Measurements from ENCODE around the gene MCF2L. TPM values are rescaled to one million over a fixed set of nuclear protein-coding genes. Genes with fewer than 3 reads are reported as not detected.

The MCF2L gene
- total RNA-seq, 4 donors from 2014 or later, result 25.0 to 103 (median 61.0) TPM

- no peak for DNase-seq
- TF ChIP-seq POLR2A (IDR thresholded peaks at IDR 0.05), result no peak
- TF ChIP-seq CTCF (IDR thresholded peaks at IDR 0.05), result no peak
- Histone ChIP-seq H3K27ac (no peak overlapping the region), H3K36me3 (no peaks in the 10 kb centered on the region), H3K27me3 (no peaks in the 10 kb centered on the region), H3K9me3 (no peaks in the 10 kb centered on the region), H3K4me3 (no peak overlapping the region), H3K4me1 (no peaks in the 10 kb centered on the region)
- intact Hi-C loops (cut with DNase I; ENCODE audit: low total_unique reads), result no loop called here
These were observed 166.3 kb downstream of the MCF2L start for GRCh38 chr13:113135281-113135760.

GRCh38 chr13:113137691-113138298 lies 168.8 kb downstream of the MCF2L start:
- Histone ChIP-seq H3K36me3 (no peaks in the 10 kb centered on the region), H3K27me3 (no peaks in the 10 kb centered on the region), H3K4me3 (no peak overlapping the region), H3K27ac (no peak overlapping the region), H3K4me1 (no peaks in the 10 kb centered on the region), H3K9me3 (no peaks in the 10 kb centered on the region)
- intact Hi-C loops (cut with DNase I; ENCODE audit: low total_unique reads), result no loop called here
- no peak for DNase-seq
- TF ChIP-seq POLR2A (IDR thresholded peaks at IDR 0.05) (no peak), CTCF (IDR thresholded peaks at IDR 0.05) (no peak)

GRCh38 chr13:113138792-113139551 lies 170.0 kb downstream of the MCF2L start:
- TF ChIP-seq CTCF (IDR thresholded peaks at IDR 0.05), result no peak
- TF ChIP-seq POLR2A (IDR thresholded peaks at IDR 0.05), result no peak
- Histone ChIP-seq H3K4me1 (no peaks in the 10 kb centered on the region), H3K36me3 (no peaks in the 10 kb centered on the region), H3K9me3 (no peaks in the 10 kb centered on the region), H3K4me3 (no peak overlapping the region), H3K27ac (no peak overlapping the region), H3K27me3 (no peaks in the 10 kb centered on the region)
- DNase-seq, result no peak
- intact Hi-C loops (cut with DNase I; ENCODE audit: low total_unique reads), result no loop called here

- DNase-seq, result no peak
- H3K4me3 ChIP-seq, result no peak overlapping the region
- intact Hi-C loops (cut with DNase I; ENCODE audit: low total_unique reads), result no loop called here
- no peak for TF ChIP-seq CTCF (IDR thresholded peaks at IDR 0.05)
- TF ChIP-seq POLR2A (IDR thresholded peaks at IDR 0.05), result no peak
- H3K4me1 ChIP-seq, result no peaks in the 10 kb centered on the region
- no peak overlapping the region for H3K27ac ChIP-seq
- no peaks in the 10 kb centered on the region for H3K27me3 ChIP-seq
- no peaks in the 10 kb centered on the region for H3K36me3 ChIP-seq
- no peaks in the 10 kb centered on the region for H3K9me3 ChIP-seq
These were observed 170.6 kb downstream of the MCF2L start for GRCh38 chr13:113139577-113139976.
